H9 (cell line): ENCODE data around the gene CCDC148. TPM values are rescaled to one million over a fixed set of nuclear protein-coding genes. Genes with fewer than 3 reads are reported as not detected.

Experiments
- DNase-seq: peaks from one replicate; pipeline ENCODE4 v3.0.0-alpha.2; 2017
- H2AFZ ChIP-seq: one replicate; pipeline ENCODE4 v1.6.1; 2013; ENCODE audit warnings: mild to moderate bottlenecking, low read length, control low read depth, moderate library complexity
- H2AK5ac ChIP-seq: 2 replicates; pipeline ENCODE4 v1.6.1; 2013; ENCODE audit warnings: low read length, control low read depth, mixed read lengths; ENCODE audit not compliant: insufficient read length
- H2BK120ac ChIP-seq: one replicate; pipeline ENCODE4 v1.6.1; 2013; ENCODE audit warnings: low read depth, mild to moderate bottlenecking, low read length, control low read depth, inconsistent platforms; ENCODE audit not compliant: poor library complexity, severe bottlenecking
- H2BK12ac ChIP-seq: 2 replicates; pipeline ENCODE4 v1.6.1; 2013; ENCODE audit warnings: low read length, control low read depth, mixed read lengths, low read depth; ENCODE audit not compliant: insufficient read length
- H2BK15ac ChIP-seq: 2 replicates; pipeline ENCODE4 v1.6.1; 2013; ENCODE audit warnings: low read depth, low read length, control low read depth
- H2BK20ac ChIP-seq: one replicate; pipeline ENCODE4 v1.6.1; 2013; ENCODE audit warnings: low read depth, mild to moderate bottlenecking, low read length, control low read depth, inconsistent platforms; ENCODE audit not compliant: poor library complexity, severe bottlenecking
- H2BK5ac ChIP-seq: 2 replicates; pipeline ENCODE4 v1.6.1; 2013; ENCODE audit warnings: low read length, control low read depth, mixed read lengths; ENCODE audit not compliant: insufficient read length
- H3K14ac ChIP-seq: 2 replicates; pipeline ENCODE4 v1.6.1; 2013; ENCODE audit warnings: low read length, control low read depth; ENCODE audit not compliant: insufficient read depth
- H3K18ac ChIP-seq: 2 replicates; pipeline ENCODE4 v1.6.1; 2013; ENCODE audit warnings: low read depth, mild to moderate bottlenecking, mixed read lengths, low read length, control low read depth; ENCODE audit not compliant: insufficient read length
- H3K23ac ChIP-seq: 2 replicates; pipeline ENCODE4 v1.6.1; 2013; ENCODE audit warnings: low read length, control low read depth, mixed read lengths, low read depth; ENCODE audit not compliant: insufficient read length
- H3K23me2 ChIP-seq: 2 replicates; pipeline ENCODE4 v1.6.1; 2013; ENCODE audit warnings: low read depth, mild to moderate bottlenecking, mixed read lengths, low read length, control low read depth; ENCODE audit not compliant: insufficient read length, poor library complexity, severe bottlenecking
- H3K27ac ChIP-seq: 2 replicates; pipeline ENCODE4 v1.5.1; 2013; ENCODE audit warnings: low read length, control low read depth, mixed read lengths, low read depth; ENCODE audit not compliant: insufficient read length
- H3K27me3 ChIP-seq: 2 replicates; pipeline ENCODE4 v1.6.1; 2013; ENCODE audit warnings: low read length, control low read depth, inconsistent platforms; ENCODE audit not compliant: insufficient read depth
- H3K4ac ChIP-seq: 2 replicates; pipeline ENCODE4 v1.6.1; 2013; ENCODE audit warnings: low read depth, mild to moderate bottlenecking, control low read depth, inconsistent platforms, low read length, moderate library complexity
- H3K4me1 ChIP-seq: 2 replicates; pipeline ENCODE4 v1.6.1; 2013; ENCODE audit warnings: low read length, control low read depth, inconsistent platforms; ENCODE audit not compliant: insufficient read depth
- H3K4me2 ChIP-seq: 2 replicates; pipeline ENCODE4 v1.6.1; 2013; ENCODE audit warnings: low read length, control low read depth, mixed read lengths; ENCODE audit not compliant: insufficient read length, insufficient read depth
- H3K56ac ChIP-seq: 2 replicates; pipeline ENCODE4 v1.6.1; 2013; ENCODE audit warnings: low read depth, mild to moderate bottlenecking, mixed read lengths, low read length, control low read depth; ENCODE audit not compliant: insufficient read length
- H3K79me1 ChIP-seq: 2 replicates; pipeline ENCODE4 v1.6.1; 2013; ENCODE audit warnings: low read depth, mild to moderate bottlenecking, moderate library complexity, low read length, control low read depth, inconsistent platforms; ENCODE audit not compliant: insufficient read depth, poor library complexity, severe bottlenecking
- H3K79me2 ChIP-seq: 2 replicates; pipeline ENCODE4 v1.6.1; 2013; ENCODE audit warnings: low read length, control low read depth, inconsistent platforms; ENCODE audit not compliant: insufficient read depth
- H3K9ac ChIP-seq: 2 replicates; pipeline ENCODE4 v1.6.1; 2013; ENCODE audit warnings: low read length, control low read depth, mixed read lengths; ENCODE audit not compliant: insufficient read length; ENCODE audit errors: extremely low read depth
- H3K9me3 ChIP-seq: one replicate; pipeline ENCODE4 v1.6.1; 2013; ENCODE audit warnings: low read depth, low read length, inconsistent platforms; ENCODE audit not compliant: control insufficient read depth
- H3T11ph ChIP-seq: one replicate; pipeline ENCODE4 v1.6.1; 2013; ENCODE audit warnings: mild to moderate bottlenecking, low read length, control low read depth, inconsistent platforms
- H4K20me1 ChIP-seq: one replicate; pipeline ENCODE4 v1.6.1; 2013; ENCODE audit not compliant: control insufficient read depth, insufficient read length, insufficient read depth
- H4K5ac ChIP-seq: 2 replicates; pipeline ENCODE4 v1.6.1; 2013; ENCODE audit warnings: low read depth, mild to moderate bottlenecking, mixed read lengths, low read length, control low read depth; ENCODE audit not compliant: insufficient read length
- H4K8ac ChIP-seq: replicated peaks from 2 replicates; pipeline ENCODE4 v1.6.1; 2013; ENCODE audit warnings: low read length, control low read depth, mixed read lengths, low read depth; ENCODE audit not compliant: insufficient read length
- H4K91ac ChIP-seq: 2 replicates; pipeline ENCODE4 v1.6.1; 2013; ENCODE audit warnings: low read depth, mild to moderate bottlenecking, moderate library complexity, mixed read lengths, low read length, control low read depth; ENCODE audit not compliant: insufficient read length
- H3K27ac Mint-ChIP-seq, 3 experiments: 2 replicates in 2 of 3; 3 replicates in 1 of 3; pipeline ENCODE4 v1.8.0; 2020 to 2021; ENCODE audit warnings: mixed read lengths in 3 of 3, mild to moderate bottlenecking in 1 of 3, moderate library complexity in 1 of 3
- H3K27me3 Mint-ChIP-seq: 2 replicates; pipeline ENCODE4 v1.8.0; 2021; ENCODE audit warnings: low read depth, mild to moderate bottlenecking, moderate library complexity, mixed read lengths
- H3K36me3 Mint-ChIP-seq, 3 experiments: 2 replicates in 2 of 3; 3 replicates in 1 of 3; pipeline ENCODE4 v1.8.0; 2020 to 2021; ENCODE audit warnings: low read depth in 3 of 3, mixed read lengths in 3 of 3; ENCODE audit not compliant: insufficient read depth in 1 of 3
- H3K4me1 Mint-ChIP-seq, 2 experiments: 2 replicates each; pipeline ENCODE4 v1.8.0; 2020; ENCODE audit warnings: mixed read lengths in 2 of 2
- H3K4me3 Mint-ChIP-seq, 2 experiments: 2 replicates in 1 of 2; 3 replicates in 1 of 2; pipeline ENCODE4 v1.8.0; 2020 to 2021; ENCODE audit warnings: mild to moderate bottlenecking in 2 of 2, mixed read lengths in 2 of 2, moderate library complexity in 1 of 2
- H3K9me3 Mint-ChIP-seq, 2 experiments: 2 replicates in 1 of 2; 3 replicates in 1 of 2; pipeline ENCODE4 v1.8.0; 2020; ENCODE audit warnings: mild to moderate bottlenecking in 2 of 2, mixed read lengths in 2 of 2, moderate library complexity in 1 of 2
- total RNA-seq: library from RNA; stranded (reverse); gene quantifications from 2 replicates; pipeline ENCODE4 v1.2.1, GENCODE V29; 2021
- TF ChIP-seq, protein P1 (sequence below): fragments of 200-600 bp; sonication (generic); conservative IDR thresholded peaks from 3 replicates; pipeline ENCODE4 v1.8.0; 2021; ENCODE audit warnings: antibody characterized with exemption, mild to moderate bottlenecking

The CCDC148 gene
- total RNA-seq, 1 experiment from 2014 or later, result 1.5 TPM

DNA sequence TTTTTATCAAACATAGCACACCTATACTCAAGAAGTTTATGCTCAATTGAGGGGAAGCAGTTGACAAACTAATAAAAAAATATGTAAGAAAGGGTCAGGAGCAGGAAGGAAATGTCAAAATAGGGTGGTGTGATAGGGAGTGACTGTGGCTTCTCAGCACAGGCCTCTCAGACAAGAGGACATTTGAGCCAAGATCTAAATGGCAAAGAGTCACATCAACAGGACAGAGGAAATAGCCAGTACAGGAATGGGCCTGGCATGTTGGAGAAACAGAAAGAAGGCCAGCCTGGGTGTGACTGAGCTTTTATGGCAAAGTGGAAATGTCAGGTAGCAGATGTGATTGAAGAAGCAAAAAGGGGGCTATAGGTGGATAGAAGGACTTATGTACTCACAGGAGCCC, 117.0 kb downstream of the CCDC148 start:
- Histone ChIP-seq H3K79me1 (no peaks in the 10 kb centered on the region), H3K14ac (no peak overlapping the region), H2BK120ac (no peak overlapping the region), H3K9ac (no peak overlapping the region), H2BK15ac (no peak overlapping the region), H2AFZ (no peak overlapping the region), H3K18ac (no peak overlapping the region), H2BK20ac (no peak overlapping the region), H2BK5ac (no peak overlapping the region), H4K91ac (no peak overlapping the region), H3K27ac (no peak overlapping the region), H4K20me1 (no peaks in the 10 kb centered on the region), H3K4me2 (no peak overlapping the region), H3K9me3 (no peaks in the 10 kb centered on the region), H3K23me2 (no peaks in the 10 kb centered on the region), H3T11ph (no peak overlapping the region), H3K4ac (no peak overlapping the region), H4K5ac (no peak overlapping the region), H3K23ac (no peak overlapping the region), H3K4me1 (no peaks in the 10 kb centered on the region), H2BK12ac (no peak overlapping the region), H4K8ac (no peak overlapping the region), H2AK5ac (no peak overlapping the region), H3K27me3 (no peaks in the 10 kb centered on the region), H3K56ac (no peak overlapping the region), H3K79me2 (no peaks in the 10 kb centered on the region)
- peaks cover 10% of the 10 kb centered on the region in 2 experiments for H3K4me1 Mint-ChIP-seq
- TF ChIP-seq, protein P1, sequence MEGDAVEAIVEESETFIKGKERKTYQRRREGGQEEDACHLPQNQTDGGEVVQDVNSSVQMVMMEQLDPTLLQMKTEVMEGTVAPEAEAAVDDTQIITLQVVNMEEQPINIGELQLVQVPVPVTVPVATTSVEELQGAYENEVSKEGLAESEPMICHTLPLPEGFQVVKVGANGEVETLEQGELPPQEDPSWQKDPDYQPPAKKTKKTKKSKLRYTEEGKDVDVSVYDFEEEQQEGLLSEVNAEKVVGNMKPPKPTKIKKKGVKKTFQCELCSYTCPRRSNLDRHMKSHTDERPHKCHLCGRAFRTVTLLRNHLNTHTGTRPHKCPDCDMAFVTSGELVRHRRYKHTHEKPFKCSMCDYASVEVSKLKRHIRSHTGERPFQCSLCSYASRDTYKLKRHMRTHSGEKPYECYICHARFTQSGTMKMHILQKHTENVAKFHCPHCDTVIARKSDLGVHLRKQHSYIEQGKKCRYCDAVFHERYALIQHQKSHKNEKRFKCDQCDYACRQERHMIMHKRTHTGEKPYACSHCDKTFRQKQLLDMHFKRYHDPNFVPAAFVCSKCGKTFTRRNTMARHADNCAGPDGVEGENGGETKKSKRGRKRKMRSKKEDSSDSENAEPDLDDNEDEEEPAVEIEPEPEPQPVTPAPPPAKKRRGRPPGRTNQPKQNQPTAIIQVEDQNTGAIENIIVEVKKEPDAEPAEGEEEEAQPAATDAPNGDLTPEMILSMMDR, result no peak
- H3K9me3 Mint-ChIP-seq, result peaks cover 0 to 3% of the 10 kb centered on the region in 2 experiments; a peak in 1 of 5 replicates
- H3K36me3 Mint-ChIP-seq, result peaks cover 0 to 3% (median 0%) of the 10 kb centered on the region in 3 experiments; a peak in 3 of 7 replicates
- no peaks in the 10 kb centered on the region for H3K27me3 Mint-ChIP-seq
- H3K4me3 Mint-ChIP-seq, result no peak overlapping the region
- DNase-seq, result no peak
- no peak overlapping the region; a peak in 1 of 7 replicates for H3K27ac Mint-ChIP-seq
